Stimulated activated CD4-positive, alpha-beta T cell treated with anti-CD3 and anti-CD28 coated beads, Interleukin-2, amount 100 ng/mL, for 4 hours (primary cell): ENCODE measurements around the gene HS3ST5.
"Not testable (repeated sequence)": the region's sequence is repeated elsewhere in the genome, so short reads cannot be mapped to it uniquely, and the experiment has no call there.

Experiments used
- DNase-seq: peaks from one replicate; pipeline ENCODE4 v3.0.0-alpha.2; 2020; ENCODE audit warnings: low read depth

Gene HS3ST5

GRCh38 chr6:114044566-114044965 is 298.3 kb downstream of the HS3ST5 start:
- DNase-seq = not testable (repeated sequence)

DNA sequence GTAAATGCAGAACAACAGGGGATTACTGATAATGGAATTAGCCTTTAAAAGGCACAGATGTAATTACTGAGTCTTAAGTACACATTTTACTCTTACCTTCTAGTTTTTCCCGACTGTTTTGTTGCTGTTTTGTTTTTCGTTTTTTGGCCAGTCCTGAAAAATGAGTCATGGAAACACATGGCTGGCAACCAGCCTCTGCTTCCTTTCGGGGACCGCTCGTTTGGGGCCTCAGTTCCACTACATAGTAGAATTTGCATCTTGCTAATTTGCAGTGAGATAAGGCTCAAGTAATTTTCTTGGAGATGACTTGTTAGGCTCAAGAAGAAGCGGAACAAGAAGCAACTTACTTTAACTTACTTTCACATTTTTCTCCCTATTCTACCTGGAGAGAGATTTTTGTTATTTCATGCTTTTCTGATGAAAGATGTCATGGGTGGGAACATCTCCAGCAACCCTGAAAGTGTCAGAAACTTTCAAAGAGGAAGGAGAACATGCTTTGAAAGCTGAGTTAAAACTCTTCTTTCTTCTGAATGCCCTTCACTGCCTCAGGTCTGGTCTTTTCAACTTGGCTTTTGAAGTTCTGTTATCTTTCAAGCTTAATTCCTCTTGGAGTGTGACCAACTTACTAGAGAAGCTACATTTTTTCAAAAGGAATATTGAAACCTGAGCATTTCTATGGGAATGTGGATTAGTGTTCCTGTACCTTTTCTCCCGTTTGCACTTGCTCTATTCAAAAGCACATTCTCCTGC is 300.4 kb downstream of the HS3ST5 start:
- DNase-seq = no peak

DNA sequence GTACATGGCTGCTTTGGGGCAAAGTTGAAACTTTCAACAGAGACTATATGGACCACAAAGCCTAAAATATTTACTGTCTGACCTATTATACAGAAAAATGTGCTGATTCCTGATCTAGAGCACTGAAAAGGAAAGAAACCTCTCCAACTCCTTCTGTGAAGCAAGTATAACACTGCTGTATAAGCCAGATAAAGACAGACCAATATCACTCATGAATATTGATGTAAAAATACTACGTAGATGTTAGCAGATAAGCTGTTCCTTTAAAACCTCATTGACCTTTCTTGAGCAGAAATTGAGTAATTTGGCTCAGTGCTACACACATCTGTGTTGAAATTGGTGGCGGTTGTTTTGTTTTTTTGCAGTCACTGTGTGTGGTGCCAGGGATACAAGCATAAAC is 302.0 kb downstream of the HS3ST5 start:
- no peak for DNase-seq

DNA sequence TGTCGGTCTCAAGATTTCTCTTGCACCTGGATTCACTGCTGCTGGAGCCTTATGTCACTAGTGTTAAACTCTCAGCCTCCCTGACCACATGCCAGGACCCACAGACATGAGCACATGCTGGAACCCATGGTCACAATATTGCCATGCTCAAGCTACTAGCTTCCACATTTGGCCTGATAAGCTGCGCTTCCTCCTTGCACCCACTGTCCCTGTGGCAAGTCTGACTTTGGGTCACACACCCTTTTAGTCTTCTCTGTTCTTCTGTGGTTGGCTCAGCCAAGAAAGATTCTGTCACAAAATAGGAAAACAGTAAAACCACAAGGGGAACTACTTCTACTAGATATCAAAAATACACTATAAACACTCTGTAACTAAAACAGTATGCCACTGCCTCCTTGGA is 303.0 kb downstream of the HS3ST5 start:
- DNase-seq = no peak

GRCh38 chr6:114033606-114034005 is 309.2 kb downstream of the HS3ST5 start:
- DNase-seq = no peak

DNA sequence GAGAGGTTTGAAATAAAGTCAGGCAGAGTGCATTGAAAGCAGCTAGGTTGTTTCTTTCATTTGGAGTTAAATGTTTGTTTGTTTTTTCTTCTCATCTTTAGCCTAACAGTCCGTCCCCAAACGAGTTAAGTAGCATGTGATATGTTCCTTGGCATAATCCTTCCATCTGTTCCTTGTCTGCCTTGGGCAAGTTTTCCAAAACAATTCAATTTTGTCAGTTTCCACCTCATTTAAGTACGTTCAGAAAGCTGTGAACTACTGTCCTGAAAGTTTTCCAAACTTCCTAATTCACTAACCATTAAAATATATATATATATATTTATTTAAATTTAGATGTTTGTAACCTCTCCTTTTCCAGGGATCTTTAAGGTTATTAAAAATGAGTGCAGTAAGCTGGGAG is 310.1 kb downstream of the HS3ST5 start:
- no peak for DNase-seq

DNA sequence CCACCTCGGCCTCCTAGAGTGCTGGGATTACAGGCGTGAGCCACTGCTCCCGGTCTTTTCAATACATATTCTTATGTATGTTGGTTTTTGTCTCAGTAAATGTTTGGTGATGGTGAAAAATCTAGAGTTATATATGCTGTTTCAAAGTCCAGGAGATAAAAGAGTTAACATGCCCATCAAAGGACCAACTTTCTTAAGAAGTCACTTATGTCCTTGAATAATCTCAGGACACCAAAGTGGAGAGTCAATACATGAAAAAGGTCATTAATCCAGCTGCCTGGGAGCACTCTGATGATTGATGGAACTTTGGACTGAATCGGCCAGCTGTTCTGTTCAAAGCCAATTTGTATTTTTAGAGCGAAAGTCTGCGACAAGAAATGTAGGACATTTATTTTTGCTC is 312.1 kb downstream of the HS3ST5 start:
- DNase-seq = no peak

DNA sequence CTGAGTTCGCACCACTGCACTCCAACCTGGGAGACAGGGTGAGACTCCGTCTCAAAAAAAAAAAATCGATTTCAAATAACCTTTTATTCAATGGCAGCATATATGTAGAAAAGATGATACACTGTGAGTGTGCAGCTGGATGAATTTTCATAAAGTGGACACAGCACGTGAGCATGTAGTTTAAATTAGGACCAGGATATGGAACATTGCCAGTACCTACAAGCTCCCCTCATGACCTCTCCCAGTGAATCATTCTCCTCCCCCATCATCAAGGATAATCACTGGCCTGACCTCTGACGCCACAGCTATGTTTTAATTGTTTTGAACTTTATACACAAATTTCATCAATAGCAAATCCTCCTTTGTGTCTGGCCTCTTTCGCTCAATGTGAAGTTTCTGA is 318.1 kb downstream of the HS3ST5 start:
- DNase-seq = no peak

GRCh38 chr6:114020196-114020595 is 322.6 kb downstream of the HS3ST5 start:
- DNase-seq = no peak

GRCh38 chr6:114017146-114017545 is 325.7 kb downstream of the HS3ST5 start:
- not testable (repeated sequence) for DNase-seq

DNA sequence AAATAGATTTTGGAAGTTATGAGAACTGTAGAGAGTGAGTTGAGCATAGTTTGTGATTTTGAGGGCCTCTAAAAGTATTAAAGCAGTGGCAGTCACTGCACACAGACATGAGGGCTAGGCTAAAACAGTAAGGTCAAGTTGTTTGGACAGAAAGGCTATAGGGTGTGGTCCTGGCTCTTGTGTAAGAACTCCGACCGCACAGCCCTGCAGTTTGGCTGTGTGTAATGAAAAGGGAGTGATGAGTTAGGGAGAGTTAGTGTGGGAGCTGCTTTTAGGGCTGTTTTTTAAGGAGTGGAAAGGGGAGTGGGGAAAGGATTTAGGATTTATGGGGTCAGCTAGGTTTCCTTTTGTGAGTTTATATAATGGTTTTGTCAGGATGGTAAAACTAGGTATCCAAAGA is 328.7 kb downstream of the HS3ST5 start:
- DNase-seq = not testable (repeated sequence)

- not testable (repeated sequence) for DNase-seq
Measured at GRCh38 chr6:114011486-114011885, 331.3 kb downstream of the HS3ST5 start.

DNA sequence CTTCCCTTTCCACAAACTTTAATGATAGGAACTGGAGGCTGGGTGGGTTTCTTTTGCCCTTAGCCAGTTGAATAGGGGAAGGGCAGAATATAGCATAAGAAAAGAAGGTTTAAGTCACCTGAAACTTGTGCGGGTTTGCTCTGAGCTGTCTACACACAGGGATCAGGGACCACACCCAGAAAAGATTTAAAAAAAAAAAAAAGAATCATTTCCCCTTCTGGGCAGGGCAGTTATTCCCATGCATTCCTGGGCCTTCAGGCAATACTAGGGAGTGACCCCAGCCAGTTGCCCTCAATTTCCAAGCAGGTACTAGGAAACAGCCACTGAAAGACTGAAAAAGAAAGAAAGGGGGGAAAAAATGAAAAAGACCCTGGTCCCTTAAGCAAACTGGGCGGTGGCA is 332.3 kb downstream of the HS3ST5 start:
- DNase-seq = no peak

DNA sequence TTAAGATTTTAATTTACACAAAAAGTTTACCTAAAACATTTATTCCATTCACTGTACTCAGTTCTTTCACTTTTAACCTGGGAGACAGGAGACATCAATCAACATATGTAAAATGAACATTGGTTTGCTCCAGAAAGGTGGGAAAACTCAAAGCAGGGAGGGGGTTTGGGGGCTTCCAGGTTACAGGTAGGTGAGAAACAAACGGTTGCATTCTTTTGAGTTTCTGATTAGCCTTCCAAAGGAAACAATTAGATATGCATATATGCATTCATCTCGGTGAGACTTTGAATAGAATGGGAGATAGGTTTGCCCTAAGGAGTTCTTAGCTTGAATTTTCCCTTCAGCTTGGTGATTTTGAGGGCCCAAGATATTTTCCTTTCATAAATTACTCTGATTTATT is 333.6 kb downstream of the HS3ST5 start:
- DNase-seq = no peak

GRCh38 chr6:114008331-114008730 is 334.5 kb downstream of the HS3ST5 start:
- DNase-seq = no peak

- DNase-seq = no peak
Measured at GRCh38 chr6:114007516-114007915, 335.3 kb downstream of the HS3ST5 start.
